HG03354 (cell line): ENCODE data around the gene TEX9.
"Not testable (repeated sequence)": the region's sequence is repeated elsewhere in the genome, so short reads cannot be mapped to it uniquely, and the experiment has no call there.

Experiments
- ATAC-seq: cut with Tn5 transposase; IDR thresholded peaks from one replicate; pipeline ENCODE4 v1.9.1; 2021; ENCODE audit warnings: mild to moderate bottlenecking; ENCODE audit not compliant: unreplicated experiment, poor library complexity, severe bottlenecking

Gene TEX9

GRCh38 chr15:56365075-56365711, at the start of gene TEX9:
TEX9 (plus strand) TSS chr15:56365426; CDS start chr15:56365451, 25 bp downstream.
- ATAC-seq, result peak; percentile 94

- not testable (repeated sequence) for ATAC-seq
Measured at GRCh38 chr15:56316561-56316960, 48.7 kb upstream of the TEX9 start.

GRCh38 chr15:56320316-56320715, 44.9 kb upstream of the TEX9 start:
- ATAC-seq, result no peak

- ATAC-seq, result no peak
Measured at GRCh38 chr15:56320861-56321260, 44.4 kb upstream of the TEX9 start.

GRCh38 chr15:56322444-56322843, 42.8 kb upstream of the TEX9 start:
- ATAC-seq, result no peak

- ATAC-seq, result no peak
Measured at GRCh38 chr15:56323435-56323834, 41.8 kb upstream of the TEX9 start.

GRCh38 chr15:56325186-56325585, 40.0 kb upstream of the TEX9 start:
- ATAC-seq, result no peak

- no peak for ATAC-seq
Measured at GRCh38 chr15:56327721-56328502, 37.3 kb upstream of the TEX9 start.

- ATAC-seq, result peak; percentile 62
Measured at GRCh38 chr15:56337084-56337725, 28.0 kb upstream of the TEX9 start.

GRCh38 chr15:56339594-56339993, 25.6 kb upstream of the TEX9 start:
- ATAC-seq, result no peak

- ATAC-seq, result no peak
Measured at GRCh38 chr15:56341201-56341600, 24.0 kb upstream of the TEX9 start.

- ATAC-seq, result no peak
Measured at GRCh38 chr15:56342653-56343052, 22.6 kb upstream of the TEX9 start.

GRCh38 chr15:56343879-56344278, 21.3 kb upstream of the TEX9 start:
- no peak for ATAC-seq

GRCh38 chr15:56344336-56344735, 20.9 kb upstream of the TEX9 start:
- ATAC-seq, result no peak

GRCh38 chr15:56346414-56346813, 18.8 kb upstream of the TEX9 start:
- ATAC-seq, result no peak

GRCh38 chr15:56349554-56349953, 15.7 kb upstream of the TEX9 start:
- no peak for ATAC-seq

GRCh38 chr15:56351353-56351752, 13.9 kb upstream of the TEX9 start:
- ATAC-seq, result no peak

GRCh38 chr15:56351957-56352506, 13.2 kb upstream of the TEX9 start:
- ATAC-seq, result no peak

GRCh38 chr15:56353119-56353518, 12.1 kb upstream of the TEX9 start:
- ATAC-seq, result no peak

GRCh38 chr15:56353740-56354139, 11.5 kb upstream of the TEX9 start:
- ATAC-seq, result no peak

GRCh38 chr15:56356616-56357015, 8.6 kb upstream of the TEX9 start:
- ATAC-seq, result peak; percentile 84
